Mucosa of rectum (tissue), 2 donors: ENCODE measurements around the gene NCOA6.
A peak's percentile ranks its signal among the peaks of the same experiment; 100 is the strongest.

Source experiments
- H3K27ac ChIP-seq, 2 donors: one replicate each; pipeline ENCODE4 v1.7.0; 2013; ENCODE audit warnings: inconsistent platforms in 2 of 2, low read depth in 2 of 2, low read length in 2 of 2
- H3K27me3 ChIP-seq, 2 donors: one replicate each; pipeline ENCODE4 v1.7.0; 2013; ENCODE audit warnings: low read length in 2 of 2; ENCODE audit not compliant: control insufficient read depth in 2 of 2, insufficient read depth in 2 of 2
- H3K36me3 ChIP-seq, 2 donors: one replicate each; pipeline ENCODE4 v1.7.0; 2013; ENCODE audit warnings: low read length in 2 of 2; ENCODE audit not compliant: control insufficient read depth in 2 of 2, insufficient read depth in 2 of 2
- H3K4me1 ChIP-seq, 2 donors: one replicate each; pipeline ENCODE4 v1.7.0; 2013; ENCODE audit warnings: low read length in 2 of 2, mild to moderate bottlenecking in 1 of 2; ENCODE audit not compliant: control insufficient read depth in 2 of 2, insufficient read depth in 2 of 2
- H3K4me3 ChIP-seq, 2 donors: one replicate each; pipeline ENCODE4 v1.7.0; 2013; ENCODE audit warnings: low read length in 2 of 2
- H3K9ac ChIP-seq, 2 donors: one replicate each; pipeline ENCODE4 v1.7.0; 2013; ENCODE audit warnings: low read length in 2 of 2, low read depth in 1 of 2, mild to moderate bottlenecking in 1 of 2
- H3K9me3 ChIP-seq, 2 donors: one replicate each; pipeline ENCODE4 v1.7.0; 2013; ENCODE audit warnings: low read length in 2 of 2; ENCODE audit not compliant: control insufficient read depth in 2 of 2
- donor health status: healthy.
- donor health status: Normal muscosa, but diverticular disease.

Gene NCOA6

GRCh38 chr20:34706912-34707784, 118.3 kb downstream of the NCOA6 start:
- Histone ChIP-seq H3K4me3 (peak overlapping the region in 1 of 2 donors; percentile 97), H3K9me3 (no peaks in the 10 kb centered on the region), H3K27ac (peak overlapping the region; percentile 99), H3K36me3 (peaks cover 0 to 12% of the 10 kb centered on the region in 2 donors), H3K27me3 (no peaks in the 10 kb centered on the region), H3K4me1 (peaks cover 37 to 57% of the 10 kb centered on the region in 2 donors), H3K9ac (peak overlapping the region; percentile 95)

- peaks cover 0 to 7% of the 10 kb centered on the region in 2 donors for H3K36me3 ChIP-seq
- peaks cover 37 to 57% of the 10 kb centered on the region in 2 donors for H3K4me1 ChIP-seq
- peak overlapping the region; percentile 39 to 97 for H3K4me3 ChIP-seq
- H3K27me3 ChIP-seq = no peaks in the 10 kb centered on the region
- no peaks in the 10 kb centered on the region for H3K9me3 ChIP-seq
- peak overlapping the region; percentile 95 for H3K9ac ChIP-seq
- peak overlapping the region; percentile 99 for H3K27ac ChIP-seq
These were observed 119.1 kb downstream of the NCOA6 start for GRCh38 chr20:34706302-34706875.

GRCh38 chr20:34705397-34706301, 119.8 kb downstream of the NCOA6 start:
- peak overlapping the region; percentile 99 for H3K27ac ChIP-seq
- peaks cover 35 to 57% of the 10 kb centered on the region in 2 donors for H3K4me1 ChIP-seq
- no peaks in the 10 kb centered on the region for H3K27me3 ChIP-seq
- H3K9me3 ChIP-seq = no peaks in the 10 kb centered on the region
- H3K4me3 ChIP-seq = peak overlapping the region; percentile 79 to 97
- peaks cover 0 to 2% of the 10 kb centered on the region in 2 donors for H3K36me3 ChIP-seq
- H3K9ac ChIP-seq = peak overlapping the region; percentile 95

- H3K4me1 ChIP-seq = peaks cover 28 to 52% of the 10 kb centered on the region in 2 donors
- no peaks in the 10 kb centered on the region for H3K36me3 ChIP-seq
These were observed 120.4 kb downstream of the NCOA6 start for GRCh38 chr20:34705008-34705396.

GRCh38 chr20:34704177-34705007, 121.1 kb downstream of the NCOA6 start, which contains the start of gene TP53INP2:
Gene TP53INP2, plus strand, starts transcription at chr20:34704344. Its CDS starts 4,396 bp downstream, at chr20:34708740.
- H3K4me3 ChIP-seq = peak within 1 kb of the TSS; percentile 88 to 97
- peak within 1 kb of the TSS; percentile 99 for H3K27ac ChIP-seq
- H3K9me3 ChIP-seq = no peaks in the 10 kb centered on the region
- H3K4me1 ChIP-seq = peaks cover 28 to 52% of the 10 kb centered on the region in 2 donors
- peak within 1 kb of the TSS; percentile 95 for H3K9ac ChIP-seq
- H3K27me3 ChIP-seq = no peaks in the 10 kb centered on the region
- H3K36me3 ChIP-seq = no peaks in the 10 kb centered on the region

More at GRCh38 chr20:34705008-34705396, 120.4 kb downstream of the NCOA6 start:
- H3K27ac ChIP-seq = peak overlapping the region; percentile 99
- no peaks in the 10 kb centered on the region for H3K27me3 ChIP-seq
- H3K9me3 ChIP-seq = no peaks in the 10 kb centered on the region
- H3K9ac ChIP-seq = peak overlapping the region; percentile 95
- peak overlapping the region; percentile 79 to 97 for H3K4me3 ChIP-seq

- H3K27ac ChIP-seq = peak overlapping the region; percentile 99
- peak overlapping the region; percentile 89 to 95 for H3K9ac ChIP-seq
- H3K36me3 ChIP-seq = no peaks in the 10 kb centered on the region
- peaks cover 27 to 45% of the 10 kb centered on the region in 2 donors for H3K4me1 ChIP-seq
- no peaks in the 10 kb centered on the region for H3K9me3 ChIP-seq
- peak overlapping the region; percentile 88 to 97 for H3K4me3 ChIP-seq
- H3K27me3 ChIP-seq = no peaks in the 10 kb centered on the region
These were observed 121.9 kb downstream of the NCOA6 start for GRCh38 chr20:34703424-34704176.

- Histone ChIP-seq H3K4me3 (peak overlapping the region; percentile 88 to 97), H3K9ac (peak overlapping the region in 1 of 2 donors; percentile 95), H3K9me3 (no peaks in the 10 kb centered on the region), H3K27ac (peak overlapping the region; percentile 99), H3K4me1 (peaks cover 27 to 42% of the 10 kb centered on the region in 2 donors), H3K27me3 (no peaks in the 10 kb centered on the region), H3K36me3 (no peaks in the 10 kb centered on the region)
These were observed 122.4 kb downstream of the NCOA6 start for GRCh38 chr20:34703061-34703423.

- Histone ChIP-seq H3K4me1 (peaks cover 20 to 29% of the 10 kb centered on the region in 2 donors), H3K27me3 (no peaks in the 10 kb centered on the region), H3K36me3 (no peaks in the 10 kb centered on the region), H3K9ac (no peak overlapping the region), H3K27ac (no peak overlapping the region), H3K9me3 (no peaks in the 10 kb centered on the region), H3K4me3 (no peak overlapping the region)
These were observed 123.9 kb downstream of the NCOA6 start for GRCh38 chr20:34701405-34702085.
